Caco-2 (cell line): ENCODE measurements around the gene ERVFRD-1. TPM values are rescaled to one million over a fixed set of nuclear protein-coding genes. Genes with fewer than 3 reads are reported as not detected.

ENCODE experiments used
- BruUV-seq: library from RNA; stranded (reverse); fragments of 400-500 nt; replicated peaks from 2 replicates; lab custom pipeline; 2021; lab: Mats Ljungman, UMichigan
- CTCF ChIA-PET: fragments of 300-600 bp; sonication (Branson Sonifier 250); formaldehyde crosslinking; loops from one replicate; lab custom pipeline; 2022; ENCODE audit warnings: antibody characterized with exemption; lab: Charles Lee
- POLR2A ChIA-PET: fragments of 300-600 bp; sonication (Branson Sonifier 250); formaldehyde crosslinking; loops from one replicate; lab custom pipeline; 2022; ENCODE audit warnings: antibody characterized with exemption; lab: Charles Lee
- DNase-seq, 2 experiments: peaks; one replicate each; pipeline versions ENCODE4 v3.0.0 to v3.0.0-alpha.2; 2020 to 2022
- H3K27me3 ChIP-seq: replicated peaks from 2 replicates; pipeline ENCODE4 v1.6.0; 2011; ENCODE audit warnings: low read length; ENCODE audit not compliant: control insufficient read depth, insufficient read depth
- H3K36me3 ChIP-seq: 2 replicates; pipeline ENCODE4 v1.5.1; 2011; ENCODE audit warnings: low read length; ENCODE audit not compliant: control insufficient read depth, insufficient read depth
- H3K4me1 ChIP-seq: fragments of 250-450 bp; sonication (Bioruptor Pico); 2 replicates; pipeline ENCODE4 v1.5.1; 2020; ENCODE audit warnings: mild to moderate bottlenecking
- H3K4me3 ChIP-seq: 2 replicates; pipeline ENCODE4 v1.5.1; 2011; ENCODE audit warnings: low read depth, mild to moderate bottlenecking, control low read depth, low read length
- H3K9me3 ChIP-seq: fragments of 250-450 bp; sonication (Bioruptor Pico); 2 replicates; pipeline ENCODE4 v1.5.1; 2020; ENCODE audit warnings: mild to moderate bottlenecking, moderate library complexity
- H3K27ac Mint-ChIP-seq: one replicate; pipeline ENCODE4 v1.8.0; 2022; ENCODE audit warnings: mixed read lengths; ENCODE audit not compliant: unreplicated experiment
- H3K27me3 Mint-ChIP-seq: one replicate; pipeline ENCODE4 v1.8.0; 2022; ENCODE audit warnings: mixed read lengths; ENCODE audit not compliant: insufficient read depth, unreplicated experiment
- H3K36me3 Mint-ChIP-seq: one replicate; pipeline ENCODE4 v1.8.0; 2022; ENCODE audit warnings: mild to moderate bottlenecking, mixed read lengths; ENCODE audit not compliant: insufficient read depth, unreplicated experiment
- H3K4me1 Mint-ChIP-seq: one replicate; pipeline ENCODE4 v1.8.0; 2022; ENCODE audit warnings: low read depth, mixed read lengths; ENCODE audit not compliant: unreplicated experiment
- H3K4me3 Mint-ChIP-seq: one replicate; pipeline ENCODE4 v1.8.0; 2022; ENCODE audit warnings: mild to moderate bottlenecking, moderate library complexity, mixed read lengths; ENCODE audit not compliant: unreplicated experiment
- H3K9me3 Mint-ChIP-seq: one replicate; pipeline ENCODE4 v1.8.0; 2022; ENCODE audit warnings: mixed read lengths; ENCODE audit not compliant: unreplicated experiment
- CTCF ChIP-seq, 2 experiments: fragments of 200-600 bp in 1 of 2; IDR thresholded peaks; 1 replicate in 1 of 2; 2 replicates in 1 of 2; pipeline versions ENCODE4 v1.5.1 to v1.8.0; 2011 to 2022; ENCODE audit warnings: antibody characterized with exemption in 1 of 2, control low read depth in 1 of 2, inconsistent platforms in 1 of 2, low read depth in 1 of 2, low read length in 1 of 2, mild to moderate bottlenecking in 1 of 2, moderate library complexity in 1 of 2; ENCODE audit not compliant: insufficient read depth in 1 of 2, severe bottlenecking in 1 of 2, unreplicated experiment in 1 of 2
- intact Hi-C: fragments of 100-400 bp; cut with micrococcal nuclease; formaldehyde crosslinking; loops from one replicate; pipeline ENCODE4 v1.10.0; 2022; ENCODE audit not compliant: unreplicated experiment
- total RNA-seq: library from RNA; stranded (reverse); gene quantifications from 2 replicates; pipeline ENCODE4 v1.2.3, GENCODE V29; 2022

The ERVFRD-1 gene
- total RNA-seq, 1 experiment from 2014 or later: 0.29 TPM

GRCh38 chr6:11151488-11151887 is 40.0 kb upstream of the ERVFRD-1 start:
- Mint-ChIP-seq H3K4me3 (no peak overlapping the region), H3K27ac (no peak overlapping the region), H3K4me1 (peaks cover 2% of the 10 kb centered on the region), H3K36me3 (no peaks in the 10 kb centered on the region), H3K9me3 (no peaks in the 10 kb centered on the region), H3K27me3 (no peaks in the 10 kb centered on the region)
- intact Hi-C loops: no loop called here
- H3K36me3 ChIP-seq: no peaks in the 10 kb centered on the region
- TF ChIP-seq CTCF (IDR thresholded peaks at IDR 0.05; ENCODE audit: insufficient read depth in 1 of 2, low read depth in 1 of 2, low read length in 1 of 2, severe bottlenecking in 1 of 2, unreplicated experiment in 1 of 2): no peak
- H3K4me1 ChIP-seq: no peaks in the 10 kb centered on the region
- BruUV-seq: no TSS peak
- H3K27me3 ChIP-seq: no peaks in the 10 kb centered on the region
- H3K4me3 ChIP-seq: no peak overlapping the region
- POLR2A ChIA-PET: no interaction called here
- no peaks in the 10 kb centered on the region for H3K9me3 ChIP-seq
- DNase-seq: no peak
- CTCF ChIA-PET: no interaction called here

- no peak for TF ChIP-seq CTCF (IDR thresholded peaks at IDR 0.05; ENCODE audit: insufficient read depth in 1 of 2, low read depth in 1 of 2, low read length in 1 of 2, severe bottlenecking in 1 of 2, unreplicated experiment in 1 of 2)
- Mint-ChIP-seq H3K4me1 (peaks cover 7% of the 10 kb centered on the region), H3K4me3 (no peak overlapping the region), H3K9me3 (no peaks in the 10 kb centered on the region), H3K27me3 (no peaks in the 10 kb centered on the region), H3K36me3 (no peaks in the 10 kb centered on the region), H3K27ac (no peak overlapping the region)
- no peaks in the 10 kb centered on the region for H3K9me3 ChIP-seq
- intact Hi-C loops: loop anchor here (10.0 kb wide), 1 partner anchor 285 kb away; no protein-coding TSS in a partner anchor
- ChIA-PET POLR2A (no interaction called here), CTCF (no interaction called here)
- no peak for DNase-seq
- H3K36me3 ChIP-seq: no peaks in the 10 kb centered on the region
- H3K4me1 ChIP-seq: no peaks in the 10 kb centered on the region
- BruUV-seq: no TSS peak
- no peak overlapping the region for H3K4me3 ChIP-seq
- H3K27me3 ChIP-seq: no peaks in the 10 kb centered on the region
Observed at GRCh38 chr6:11149551-11149950, 38.0 kb upstream of the ERVFRD-1 start.

GRCh38 chr6:11146117-11146826 is 34.7 kb upstream of the ERVFRD-1 start:
- H3K4me3 Mint-ChIP-seq: no peak overlapping the region
- H3K4me1 ChIP-seq: peaks cover 10% of the 10 kb centered on the region; the same call in 1 of the 2 replicates
- ChIA-PET POLR2A (no interaction called here), CTCF (no interaction called here)
- H3K36me3 ChIP-seq: no peaks in the 10 kb centered on the region
- BruUV-seq: no TSS peak
- H3K27me3 Mint-ChIP-seq: no peaks in the 10 kb centered on the region
- H3K4me1 Mint-ChIP-seq: peaks cover 17% of the 10 kb centered on the region
- no peaks in the 10 kb centered on the region for H3K9me3 ChIP-seq
- H3K9me3 Mint-ChIP-seq: no peaks in the 10 kb centered on the region
- intact Hi-C loops: loop anchor here (10.0 kb wide), 1 partner anchor 289 kb away; no protein-coding TSS in a partner anchor
- DNase-seq: no peak
- no peaks in the 10 kb centered on the region for H3K36me3 Mint-ChIP-seq
- no peak overlapping the region for H3K27ac Mint-ChIP-seq
- no peak overlapping the region for H3K4me3 ChIP-seq
- no peaks in the 10 kb centered on the region for H3K27me3 ChIP-seq
- TF ChIP-seq CTCF (IDR thresholded peaks at IDR 0.05; ENCODE audit: insufficient read depth in 1 of 2, low read depth in 1 of 2, low read length in 1 of 2, severe bottlenecking in 1 of 2, unreplicated experiment in 1 of 2): no peak
